GM18907 (cell line): Measurements from ENCODE around the gene RGS9.
"Not testable (repeated sequence)": the region's sequence is repeated elsewhere in the genome, so short reads cannot be mapped to it uniquely, and the experiment has no call there.

Experiments used
- ATAC-seq: cut with Tn5 transposase; IDR thresholded peaks from one replicate; pipeline ENCODE4 v1.9.1; 2021; ENCODE audit warnings: mild to moderate bottlenecking, moderate library complexity; ENCODE audit not compliant: unreplicated experiment

The RGS9 gene

GRCh38 chr17:65137021-65137939 is at the start of gene RGS9:
Gene RGS9, plus strand, starts transcription at chr17:65137370. Its CDS starts 171 bp downstream, at chr17:65137541.
- ATAC-seq = peak; percentile 91

- ATAC-seq = no peak
Observed at GRCh38 chr17:65088621-65089360, 48.4 kb upstream of the RGS9 start.

GRCh38 chr17:65092262-65092661 is 44.9 kb upstream of the RGS9 start:
- ATAC-seq = no peak

- ATAC-seq = not testable (repeated sequence)
Observed at GRCh38 chr17:65092721-65093356, 44.3 kb upstream of the RGS9 start.

- ATAC-seq = no peak
Observed at GRCh38 chr17:65093930-65094329, 43.2 kb upstream of the RGS9 start.

- ATAC-seq = no peak
Observed at GRCh38 chr17:65095465-65095864, 41.7 kb upstream of the RGS9 start.

GRCh38 chr17:65096382-65096781 is 40.8 kb upstream of the RGS9 start:
- ATAC-seq = not testable (repeated sequence)

GRCh38 chr17:65097110-65097509 is 40.1 kb upstream of the RGS9 start:
- no peak for ATAC-seq

GRCh38 chr17:65099475-65099874 is 37.7 kb upstream of the RGS9 start:
- ATAC-seq = no peak

- peak; percentile 77 for ATAC-seq
Observed at GRCh38 chr17:65099941-65100315, 37.2 kb upstream of the RGS9 start.

GRCh38 chr17:65100316-65101140 is 36.6 kb upstream of the RGS9 start:
- ATAC-seq = peak; percentile 73

GRCh38 chr17:65101371-65101770 is 35.8 kb upstream of the RGS9 start:
- no peak for ATAC-seq

GRCh38 chr17:65102235-65102634 is 34.9 kb upstream of the RGS9 start:
- ATAC-seq = no peak

GRCh38 chr17:65102788-65103187 is 34.4 kb upstream of the RGS9 start:
- ATAC-seq = no peak

- no peak for ATAC-seq
Observed at GRCh38 chr17:65103431-65103830, 33.7 kb upstream of the RGS9 start.

- ATAC-seq = no peak
Observed at GRCh38 chr17:65103896-65104295, 33.3 kb upstream of the RGS9 start.

GRCh38 chr17:65104541-65104940 is 32.6 kb upstream of the RGS9 start:
- no peak for ATAC-seq

- ATAC-seq = no peak
Observed at GRCh38 chr17:65104973-65105372, 32.2 kb upstream of the RGS9 start.

GRCh38 chr17:65108152-65108551 is 29.0 kb upstream of the RGS9 start:
- no peak for ATAC-seq

GRCh38 chr17:65109543-65109942 is 27.6 kb upstream of the RGS9 start:
- no peak for ATAC-seq
